ENCODE measurements around the gene HNRNPK. TPM values are rescaled to one million over a fixed set of nuclear protein-coding genes. Genes with fewer than 3 reads are reported as not detected.

HNRNPK gene
- total and polyA plus RNA-seq, 2 of the 13 experiments (the other 11 are each of a cell fraction or from before 2014, with no cell fraction given), result 321 to 712 TPM

DNA sequence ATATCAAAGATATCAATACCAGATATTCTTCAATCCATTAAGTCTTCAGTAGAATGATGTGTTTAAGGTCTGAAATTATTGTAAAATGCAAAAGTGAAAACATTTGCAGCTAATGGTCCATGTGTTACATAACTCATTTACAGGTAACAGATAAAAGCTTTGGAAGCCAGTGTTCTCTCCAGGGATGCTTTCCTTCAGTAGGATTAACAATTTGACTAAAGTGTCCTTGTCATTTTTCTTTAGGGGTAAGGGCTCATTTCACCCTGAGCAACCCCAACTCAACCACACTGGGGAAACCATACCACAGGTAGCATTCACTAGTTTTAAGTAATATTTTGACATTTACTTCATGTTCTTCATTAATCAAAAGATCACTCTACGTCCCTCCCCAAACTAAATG, 12.9 kb downstream of the HNRNPK start:
- H3K36me3 ChIP-seq (replicated peaks in 1 of 2; ENCODE audit: control insufficient read depth in 1 of 2, insufficient read depth in 2 of 2, low read length in 2 of 2), result peaks cover 5 to 38% of the 10 kb centered on the region in 2 experiments
- ChIA-PET POLR2A (interaction anchor here (1.8 to 2.1 kb wide), 2 partner anchors 11 to 13 kb away, joined by 5 to 14 read pairs; partner anchors contain the start of genes HNRNPK and RMI1), CTCF (ENCODE audit: low intra/inter-chr PET ratio, low total read pairs) (no interaction called here)
- H3K4me2 ChIP-seq (ENCODE audit: low read depth, low read length), result no peak overlapping the region
- H3K9me3 ChIP-seq (ENCODE audit: low read length), result no peaks in the 10 kb centered on the region
- no peak overlapping the region for H2AFZ ChIP-seq (ENCODE audit: low read length)
- in situ Hi-C loops (cut with HindIII; ENCODE audit: extremely low pct_ligation_motif_present, low pct_unique_long_range_greater_than_20kb), result no loop called here
- no peak overlapping the region for H3K27ac ChIP-seq (ENCODE audit: extremely low read length, insufficient read depth, low read length)
- H3K9ac ChIP-seq (ENCODE audit: insufficient read depth, low read depth, low read length), result no peak overlapping the region
- H3K4me1 ChIP-seq (ENCODE audit: insufficient read depth, low read length), result peaks cover 4% of the 10 kb centered on the region
- ATAC-seq (no peak), DNase-seq (ENCODE audit: low spot score) (no peak), FAIRE-seq (no peak)
- peaks cover 2% of the 10 kb centered on the region for H3K79me2 ChIP-seq (ENCODE audit: insufficient read depth, low read length)
- intact Hi-C loops (cut with micrococcal nuclease; ENCODE audit: unreplicated experiment), result no loop called here
- WGBS (ENCODE audit: low lambda C conversion rate), result 97% methylated on average over 1 of the region's 1 CpG
- peaks cover 13% of the 10 kb centered on the region for H4K20me1 ChIP-seq (ENCODE audit: insufficient read depth, low read length)
- TF ChIP-seq POLR2G (IDR thresholded peaks at IDR 0.05; ENCODE audit: low read depth, low read length) (peak; percentile 59; the same call in 1 of the 2 replicates), HOXA9 (CRISPR knock-in tag; IDR thresholded peaks at IDR 0.05; ENCODE audit: borderline replicate concordance) (no peak), CCAR2 (optimal IDR thresholded peaks at IDR 0.05; ENCODE audit: low read depth, low read length) (no peak), ZNF441 (CRISPR knock-in tag; IDR thresholded peaks at IDR 0.05; ENCODE audit: borderline replicate concordance) (no peak), AFF4 (CRISPR knock-in tag; IDR thresholded peaks at IDR 0.05) (no peak), ASH2L (IDR thresholded peaks at IDR 0.05; ENCODE audit: insufficient read length, low read depth, low read length) (peak; percentile 3), AGO2 (optimal IDR thresholded peaks at IDR 0.05; ENCODE audit: low read depth, low read length) (peak; percentile 59), PHB2 (IDR thresholded peaks at IDR 0.05; ENCODE audit: partially characterized antibody) (no peak), RBM22 (optimal IDR thresholded peaks at IDR 0.05; ENCODE audit: low read length) (peak; percentile 91), RBFOX2 (IDR thresholded peaks at IDR 0.05; ENCODE audit: low read depth, low read length) (peak; percentile 30; the same call in 1 of the 2 replicates)
- BruUV-seq (replicated peaks), result no TSS peak
- H3K27me3 ChIP-seq (ENCODE audit: control insufficient read depth in 1 of 2, insufficient read depth in 2 of 2, low read length in 2 of 2), result no peaks in the 10 kb centered on the region
- no peak overlapping the region for H3K4me3 ChIP-seq (replicated peaks in 1 of 3; ENCODE audit: insufficient read depth in 1 of 3, low read depth in 2 of 3, low read length in 3 of 3)

Data from HepG2 (cell line).